Hepatocyte (in vitro differentiated cells): ENCODE results near the gene CHST3. TPM values are rescaled to one million over a fixed set of nuclear protein-coding genes. Genes with fewer than 3 reads are reported as not detected.

Source experiments
- DNase-seq: peaks from one replicate; pipeline ENCODE4 v3.0.0-alpha.2; 2016; ENCODE audit warnings: low spot score
- H2AFZ ChIP-seq: fragments of 200-600 bp; sonication (generic); 2 replicates; pipeline ENCODE4 v1.6.0; 2016; ENCODE audit warnings: antibody characterized with exemption, mild to moderate bottlenecking
- H3K27ac ChIP-seq: fragments of 200-600 bp; sonication (generic); 2 replicates; pipeline ENCODE4 v1.5.1; 2016; ENCODE audit warnings: mild to moderate bottlenecking
- H3K27me3 ChIP-seq: fragments of 200-600 bp; sonication (generic); 2 replicates; pipeline ENCODE4 v1.6.1; 2016
- H3K36me3 ChIP-seq: fragments of 200-600 bp; sonication (generic); replicated peaks from 2 replicates; pipeline ENCODE4 v1.5.1; 2016; ENCODE audit warnings: low read depth; ENCODE audit not compliant: insufficient read depth
- H3K4me1 ChIP-seq: fragments of 200-600 bp; sonication (generic); 2 replicates; pipeline ENCODE4 v1.5.1; 2016; ENCODE audit warnings: mild to moderate bottlenecking, moderate library complexity; ENCODE audit not compliant: insufficient read depth
- H3K4me2 ChIP-seq: fragments of 200-600 bp; sonication (generic); 2 replicates; pipeline ENCODE4 v1.6.0; 2016
- H3K4me3 ChIP-seq: fragments of 200-600 bp; sonication (generic); 2 replicates; pipeline ENCODE4 v1.5.1; 2016; ENCODE audit warnings: mild to moderate bottlenecking
- H3K79me2 ChIP-seq: fragments of 200-600 bp; sonication (generic); 2 replicates; pipeline ENCODE4 v1.6.0; 2017; ENCODE audit warnings: mild to moderate bottlenecking
- H3K9me2 ChIP-seq: fragments of 200-600 bp; sonication (generic); replicated peaks from 2 replicates; pipeline ENCODE4 v1.6.0; 2017; ENCODE audit warnings: mild to moderate bottlenecking; ENCODE audit not compliant: insufficient read depth
- H3K9me3 ChIP-seq: fragments of 200-600 bp; sonication (generic); 2 replicates; pipeline ENCODE4 v1.5.1; 2016; ENCODE audit warnings: low read depth, mild to moderate bottlenecking
- H4K20me1 ChIP-seq: fragments of 200-600 bp; sonication (generic); 2 replicates; pipeline ENCODE4 v1.6.0; 2016; ENCODE audit warnings: mild to moderate bottlenecking; ENCODE audit not compliant: insufficient read depth, poor library complexity, severe bottlenecking
- CTCF ChIP-seq: fragments of 200-600 bp; sonication (generic); IDR thresholded peaks from 2 replicates; pipeline ENCODE4 v1.5.1; 2016; ENCODE audit warnings: antibody characterized with exemption, mild to moderate bottlenecking; ENCODE audit not compliant: poor library complexity
- EZH2 ChIP-seq: fragments of 200-600 bp; sonication (generic); IDR thresholded peaks from 2 replicates; pipeline ENCODE4 v1.6.1; 2016; ENCODE audit warnings: antibody characterized with exemption, mild to moderate bottlenecking, borderline replicate concordance
- EZH2phosphoT487 ChIP-seq: fragments of 200-600 bp; sonication (generic); IDR thresholded peaks from one replicate; pipeline ENCODE4 v1.6.1; 2018; ENCODE audit warnings: antibody characterized with exemption, mild to moderate bottlenecking, low read depth, moderate library complexity; ENCODE audit not compliant: unreplicated experiment, severe bottlenecking
- WGBS: methylation state at CpG from one replicate; pipeline ENCODE4 v1.1.6; 2016; ENCODE audit warnings: low lambda C conversion rate; ENCODE audit errors: missing lambda C conversion rate; 5-methylcytosine and 5-hydroxymethylcytosine counted together
- polyA plus RNA-seq: library from polyadenylated mRNA; unstranded; fragments of >200 nt; fragmentation: Nextera tagmentation; extraction: Ambion mirVana; gene quantifications from 2 replicates; pipeline ENCODE4 v1.2.1, GENCODE V29; 2016
- total RNA-seq: library from RNA; depleted of rRNA; stranded (reverse); fragments of >200 nt; gene quantifications from 2 replicates; pipeline ENCODE4 v1.2.3, GENCODE V29; 2014

CHST3 gene
- total and polyA plus RNA-seq, 2 experiments from 2014 or later = 6.8 to 14.1 TPM

GRCh38 chr10:72010234-72010973 is 46.2 kb downstream of the CHST3 start:
- TF ChIP-seq CTCF = no peak
- no peak for TF ChIP-seq EZH2
- TF ChIP-seq EZH2phosphoT487 = no peak
- Histone ChIP-seq H3K4me3 (no peak overlapping the region), H3K9me3 (no peaks in the 10 kb centered on the region), H2AFZ (no peak overlapping the region), H3K79me2 (no peaks in the 10 kb centered on the region), H4K20me1 (no peaks in the 10 kb centered on the region), H3K4me2 (peak overlapping the region; percentile 4), H3K9me2 (no peaks in the 10 kb centered on the region), H3K4me1 (peaks cover 23% of the 10 kb centered on the region), H3K27ac (peak overlapping the region; percentile 84), H3K36me3 (no peaks in the 10 kb centered on the region), H3K27me3 (no peaks in the 10 kb centered on the region)
- DNase-seq = no peak
- WGBS = 76% methylated on average over 7 of the region's 7 CpGs

- Histone ChIP-seq H3K4me1 (peaks cover 29% of the 10 kb centered on the region), H2AFZ (no peak overlapping the region), H3K79me2 (no peaks in the 10 kb centered on the region), H3K4me2 (no peak overlapping the region), H3K9me2 (no peaks in the 10 kb centered on the region), H3K9me3 (no peaks in the 10 kb centered on the region), H3K36me3 (no peaks in the 10 kb centered on the region), H4K20me1 (no peaks in the 10 kb centered on the region), H3K27ac (peak overlapping the region; percentile 84), H3K4me3 (no peak overlapping the region), H3K27me3 (no peaks in the 10 kb centered on the region)
- 98% methylated on average over 9 of the region's 9 CpGs for WGBS
- TF ChIP-seq EZH2 (no peak), CTCF (no peak), EZH2phosphoT487 (no peak)
- no peak for DNase-seq
Measured at GRCh38 chr10:72011016-72011415, 46.8 kb downstream of the CHST3 start.

DNA sequence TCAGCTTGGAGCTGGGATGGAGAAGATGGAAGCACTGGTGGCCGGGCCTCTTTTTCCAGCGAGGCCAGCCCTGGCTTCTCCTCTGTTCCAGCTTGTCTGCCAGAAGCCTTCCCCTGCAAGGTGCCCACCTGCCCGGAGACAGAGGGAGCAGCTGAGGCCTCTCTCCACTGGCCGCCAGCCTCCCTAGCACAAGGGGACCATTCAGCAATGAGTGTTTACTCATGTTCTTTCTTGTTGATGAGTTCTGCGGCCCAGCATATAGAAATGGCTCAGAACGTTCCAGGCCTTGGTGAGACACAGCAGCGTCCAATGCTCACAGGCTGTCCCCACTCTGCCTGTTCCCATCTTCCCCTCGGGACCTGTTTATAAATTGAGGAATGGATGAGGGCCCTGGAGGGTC is 47.3 kb downstream of the CHST3 start:
- Histone ChIP-seq H3K4me2 (no peak overlapping the region), H4K20me1 (no peaks in the 10 kb centered on the region), H3K9me3 (no peaks in the 10 kb centered on the region), H2AFZ (no peak overlapping the region), H3K27me3 (no peaks in the 10 kb centered on the region), H3K4me3 (no peak overlapping the region), H3K9me2 (no peaks in the 10 kb centered on the region), H3K27ac (no peak overlapping the region), H3K36me3 (no peaks in the 10 kb centered on the region), H3K4me1 (peaks cover 33% of the 10 kb centered on the region), H3K79me2 (no peaks in the 10 kb centered on the region)
- TF ChIP-seq EZH2phosphoT487 (no peak), CTCF (no peak), EZH2 (no peak)
- WGBS = 95% methylated on average over 8 of the region's 8 CpGs
- DNase-seq = no peak
